ENCODE measurements around the gene KRTAP10-10.

Gene KRTAP10-10

GRCh38 chr21:44647222-44647552 lies 10.0 kb downstream of the KRTAP10-10 start:
- H3K27ac ChIP-seq (ENCODE audit: low read length), result no peak overlapping the region
- H3K4me3 ChIP-seq (ENCODE audit: low read length), result no peak overlapping the region
- H3K4me2 ChIP-seq (ENCODE audit: low read length), result no peak overlapping the region
- no peak overlapping the region for H2AFZ ChIP-seq (ENCODE audit: low read depth, low read length)
- H3K79me2 ChIP-seq (ENCODE audit: low read length), result no peaks in the 10 kb centered on the region
- H4K20me1 ChIP-seq (ENCODE audit: insufficient read depth, low read length), result no peaks in the 10 kb centered on the region
- no peaks in the 10 kb centered on the region for H3K27me3 ChIP-seq (ENCODE audit: low read depth, low read length)
- TF ChIP-seq CTCF (IDR thresholded peaks at IDR 0.05; ENCODE audit: low read depth, low read length), result no peak
- no peak for TF ChIP-seq EZH2phosphoT487 (IDR thresholded peaks at IDR 0.05; ENCODE audit: low read depth)
- H3K4me1 ChIP-seq (ENCODE audit: low read length), result no peaks in the 10 kb centered on the region
- H3K36me3 ChIP-seq (replicated peaks; ENCODE audit: low read depth, low read length), result no peaks in the 10 kb centered on the region
- H3K9me3 ChIP-seq (ENCODE audit: insufficient read depth, low read length), result no peaks in the 10 kb centered on the region
- no peak overlapping the region for H3K9ac ChIP-seq (ENCODE audit: low read length)

- Histone ChIP-seq H3K9ac (ENCODE audit: low read length) (no peak overlapping the region), H3K4me3 (ENCODE audit: low read length) (no peak overlapping the region), H3K36me3 (replicated peaks; ENCODE audit: low read depth, low read length) (no peaks in the 10 kb centered on the region), H3K9me3 (ENCODE audit: insufficient read depth, low read length) (no peaks in the 10 kb centered on the region), H2AFZ (ENCODE audit: low read depth, low read length) (no peak overlapping the region), H3K79me2 (ENCODE audit: low read length) (no peaks in the 10 kb centered on the region), H4K20me1 (ENCODE audit: insufficient read depth, low read length) (no peaks in the 10 kb centered on the region), H3K4me1 (ENCODE audit: low read length) (no peaks in the 10 kb centered on the region), H3K27ac (ENCODE audit: low read length) (no peak overlapping the region), H3K4me2 (ENCODE audit: low read length) (no peak overlapping the region), H3K27me3 (ENCODE audit: low read depth, low read length) (no peaks in the 10 kb centered on the region)
- TF ChIP-seq EZH2phosphoT487 (IDR thresholded peaks at IDR 0.05; ENCODE audit: low read depth) (no peak), CTCF (IDR thresholded peaks at IDR 0.05; ENCODE audit: low read depth, low read length) (no peak)
These were observed 11.6 kb downstream of the KRTAP10-10 start for GRCh38 chr21:44648557-44649311.

- TF ChIP-seq EZH2phosphoT487 (IDR thresholded peaks at IDR 0.05; ENCODE audit: low read depth) (no peak), CTCF (IDR thresholded peaks at IDR 0.05; ENCODE audit: low read depth, low read length) (no peak)
- no peak overlapping the region for H2AFZ ChIP-seq (ENCODE audit: low read depth, low read length)
- H3K9ac ChIP-seq (ENCODE audit: low read length), result no peak overlapping the region
- no peak overlapping the region for H3K4me2 ChIP-seq (ENCODE audit: low read length)
- H3K27ac ChIP-seq (ENCODE audit: low read length), result no peak overlapping the region
- H3K79me2 ChIP-seq (ENCODE audit: low read length), result no peaks in the 10 kb centered on the region
- no peaks in the 10 kb centered on the region for H3K9me3 ChIP-seq (ENCODE audit: insufficient read depth, low read length)
- H3K27me3 ChIP-seq (ENCODE audit: low read depth, low read length), result no peaks in the 10 kb centered on the region
- H3K4me3 ChIP-seq (ENCODE audit: low read length), result no peak overlapping the region
- H3K36me3 ChIP-seq (replicated peaks; ENCODE audit: low read depth, low read length), result no peaks in the 10 kb centered on the region
- H3K4me1 ChIP-seq (ENCODE audit: low read length), result no peaks in the 10 kb centered on the region
- H4K20me1 ChIP-seq (ENCODE audit: insufficient read depth, low read length), result no peaks in the 10 kb centered on the region
These were observed 12.5 kb downstream of the KRTAP10-10 start for GRCh38 chr21:44649521-44650100.

GRCh38 chr21:44650265-44650972 lies 13.3 kb downstream of the KRTAP10-10 start:
- Histone ChIP-seq H3K4me2 (ENCODE audit: low read length) (no peak overlapping the region), H3K9me3 (ENCODE audit: insufficient read depth, low read length) (no peaks in the 10 kb centered on the region), H3K9ac (ENCODE audit: low read length) (no peak overlapping the region), H3K79me2 (ENCODE audit: low read length) (no peaks in the 10 kb centered on the region), H3K36me3 (replicated peaks; ENCODE audit: low read depth, low read length) (no peaks in the 10 kb centered on the region), H4K20me1 (ENCODE audit: insufficient read depth, low read length) (no peaks in the 10 kb centered on the region), H3K4me3 (ENCODE audit: low read length) (no peak overlapping the region), H3K27me3 (ENCODE audit: low read depth, low read length) (no peaks in the 10 kb centered on the region), H3K27ac (ENCODE audit: low read length) (no peak overlapping the region), H2AFZ (ENCODE audit: low read depth, low read length) (no peak overlapping the region), H3K4me1 (ENCODE audit: low read length) (no peaks in the 10 kb centered on the region)
- TF ChIP-seq CTCF (IDR thresholded peaks at IDR 0.05; ENCODE audit: low read depth, low read length) (no peak), EZH2phosphoT487 (IDR thresholded peaks at IDR 0.05; ENCODE audit: low read depth) (no peak)

All from OCI-LY3 (cell line).